ENCODE results near the gene LTO1. TPM values are rescaled to one million over a fixed set of nuclear protein-coding genes. Genes with fewer than 3 reads are reported as not detected.

LTO1 gene
- total RNA-seq, 2 donors from 2014 or later = 23.2 to 32.2 TPM

DNA sequence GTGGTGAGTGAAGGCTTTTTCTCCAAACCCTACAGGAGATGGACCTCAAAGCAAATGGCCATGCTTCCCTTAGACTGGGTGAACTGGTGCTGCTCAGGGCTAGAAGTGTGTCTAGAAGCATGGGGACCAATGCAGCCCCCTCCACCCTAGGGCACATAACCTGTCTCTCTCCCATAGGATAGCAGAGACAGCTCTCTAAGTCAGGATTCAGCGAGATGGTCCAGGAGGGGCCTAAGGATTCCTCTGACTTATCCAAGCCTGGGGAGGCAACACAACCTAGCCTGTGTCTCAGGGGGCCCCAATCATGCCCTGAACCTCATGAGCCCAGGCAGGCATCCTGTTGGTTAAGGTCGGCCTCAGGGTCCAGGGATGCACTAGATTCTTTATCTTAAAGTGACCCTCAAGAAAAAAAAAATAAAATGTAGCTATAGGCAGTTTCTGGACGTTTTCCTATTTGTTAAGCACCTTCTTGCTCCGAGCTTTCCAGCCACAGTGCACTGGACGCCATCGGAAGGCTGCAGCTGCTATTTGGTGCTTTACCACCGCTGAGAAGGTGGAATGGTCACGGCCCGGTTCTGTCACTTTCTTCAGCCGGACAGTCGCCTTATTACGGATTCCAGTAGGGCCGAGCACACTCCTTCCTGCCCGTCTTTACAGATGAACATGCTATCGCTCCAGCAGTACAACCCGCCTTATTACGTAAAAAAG, 39.2 kb downstream of the LTO1 start:
- TF ChIP-seq, protein P1, sequence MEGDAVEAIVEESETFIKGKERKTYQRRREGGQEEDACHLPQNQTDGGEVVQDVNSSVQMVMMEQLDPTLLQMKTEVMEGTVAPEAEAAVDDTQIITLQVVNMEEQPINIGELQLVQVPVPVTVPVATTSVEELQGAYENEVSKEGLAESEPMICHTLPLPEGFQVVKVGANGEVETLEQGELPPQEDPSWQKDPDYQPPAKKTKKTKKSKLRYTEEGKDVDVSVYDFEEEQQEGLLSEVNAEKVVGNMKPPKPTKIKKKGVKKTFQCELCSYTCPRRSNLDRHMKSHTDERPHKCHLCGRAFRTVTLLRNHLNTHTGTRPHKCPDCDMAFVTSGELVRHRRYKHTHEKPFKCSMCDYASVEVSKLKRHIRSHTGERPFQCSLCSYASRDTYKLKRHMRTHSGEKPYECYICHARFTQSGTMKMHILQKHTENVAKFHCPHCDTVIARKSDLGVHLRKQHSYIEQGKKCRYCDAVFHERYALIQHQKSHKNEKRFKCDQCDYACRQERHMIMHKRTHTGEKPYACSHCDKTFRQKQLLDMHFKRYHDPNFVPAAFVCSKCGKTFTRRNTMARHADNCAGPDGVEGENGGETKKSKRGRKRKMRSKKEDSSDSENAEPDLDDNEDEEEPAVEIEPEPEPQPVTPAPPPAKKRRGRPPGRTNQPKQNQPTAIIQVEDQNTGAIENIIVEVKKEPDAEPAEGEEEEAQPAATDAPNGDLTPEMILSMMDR (conservative IDR thresholded peaks at IDR 0.05) = no peak
- Mint-ChIP-seq H3K36me3 (ENCODE audit: low read depth) (no peaks in the 10 kb centered on the region), H3K27ac (peak overlapping the region; percentile 58), H3K27me3 (ENCODE audit: insufficient read depth) (peaks cover 7% of the 10 kb centered on the region), H3K4me3 (peak overlapping the region; percentile 93), H3K9me3 (no peaks in the 10 kb centered on the region), H3K4me1 (peaks cover 22% of the 10 kb centered on the region)
- Histone ChIP-seq H3K9me3 (ENCODE audit: control insufficient read depth, low read length) (no peaks in the 10 kb centered on the region), H3K4me1 (ENCODE audit: control insufficient read depth, insufficient read depth, low read length) (peaks cover 11% of the 10 kb centered on the region), H3K27me3 (ENCODE audit: control insufficient read depth, insufficient read depth, low read length, poor library complexity, severe bottlenecking) (peaks cover 27% of the 10 kb centered on the region), H3K36me3 (ENCODE audit: control insufficient read depth, insufficient read depth, low read length) (no peaks in the 10 kb centered on the region), H3K9ac (ENCODE audit: extremely low read depth, low read length, poor library complexity, severe bottlenecking) (no peak overlapping the region), H3K27ac (ENCODE audit: low read depth, low read length) (no peak overlapping the region), H3K4me3 (ENCODE audit: low read length) (peak overlapping the region; percentile 79)
- DNase-seq = peak; percentile 53
- WGBS, 2 experiments (ENCODE audit: insufficient coverage in 1 of 2, insufficient read length in 1 of 2) = 26 to 39% methylated on average over 17 of the region's 17 CpGs

DNA sequence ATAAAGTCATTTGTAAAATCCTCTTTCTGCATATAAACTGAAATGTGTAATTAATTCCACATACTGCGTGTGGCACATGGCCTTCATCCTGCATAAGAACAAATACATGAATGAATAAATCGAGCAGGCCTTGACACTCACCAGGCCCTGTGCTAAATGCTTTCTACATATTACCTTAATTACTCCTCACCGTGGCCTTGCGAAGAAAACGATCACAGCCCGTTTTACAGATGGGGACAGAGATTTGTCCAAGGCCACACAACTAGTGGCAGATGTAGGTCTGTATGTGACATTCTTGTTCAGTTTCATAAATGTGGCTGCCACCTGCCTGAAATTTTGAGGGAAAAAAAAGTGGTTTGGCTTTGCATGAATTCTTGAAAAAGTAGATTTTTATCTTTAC, 40.0 kb downstream of the LTO1 start:
- H3K9ac ChIP-seq (ENCODE audit: extremely low read depth, low read length, poor library complexity, severe bottlenecking) = no peak overlapping the region
- Mint-ChIP-seq H3K27me3 (ENCODE audit: insufficient read depth) (peaks cover 7% of the 10 kb centered on the region), H3K4me1 (peaks cover 19% of the 10 kb centered on the region), H3K9me3 (peaks cover 2% of the 10 kb centered on the region), H3K36me3 (ENCODE audit: low read depth) (no peaks in the 10 kb centered on the region), H3K4me3 (no peak overlapping the region), H3K27ac (no peak overlapping the region)
- no peak overlapping the region for H3K27ac ChIP-seq (ENCODE audit: low read depth, low read length)
- H3K36me3 ChIP-seq (ENCODE audit: control insufficient read depth, insufficient read depth, low read length) = no peaks in the 10 kb centered on the region
- peaks cover 2% of the 10 kb centered on the region for H3K9me3 ChIP-seq (ENCODE audit: control insufficient read depth, low read length)
- peaks cover 6% of the 10 kb centered on the region for H3K4me1 ChIP-seq (ENCODE audit: control insufficient read depth, insufficient read depth, low read length)
- peaks cover 22% of the 10 kb centered on the region for H3K27me3 ChIP-seq (ENCODE audit: control insufficient read depth, insufficient read depth, low read length, poor library complexity, severe bottlenecking)
- WGBS, 2 experiments (ENCODE audit: insufficient coverage in 1 of 2, insufficient read length in 1 of 2) = 91 to 93% methylated on average over 5 to 6 of the region's 6 CpGs
- TF ChIP-seq, protein P1 (conservative IDR thresholded peaks at IDR 0.05) = no peak
- DNase-seq = peak; percentile 33
- no peak overlapping the region for H3K4me3 ChIP-seq (ENCODE audit: low read length)

GRCh38 chr11:69634590-69634989, 40.6 kb downstream of the LTO1 start:
- peaks cover 9% of the 10 kb centered on the region for H3K27me3 Mint-ChIP-seq (ENCODE audit: insufficient read depth)
- H3K27ac Mint-ChIP-seq = peak overlapping the region; percentile 15

More at GRCh38 chr11:69634590-69634989, 40.6 kb downstream of the LTO1 start:
- Histone ChIP-seq H3K27me3 (ENCODE audit: control insufficient read depth, insufficient read depth, low read length, poor library complexity, severe bottlenecking) (peaks cover 16% of the 10 kb centered on the region), H3K36me3 (ENCODE audit: control insufficient read depth, insufficient read depth, low read length) (no peaks in the 10 kb centered on the region), H3K27ac (ENCODE audit: low read depth, low read length) (no peak overlapping the region), H3K4me1 (ENCODE audit: control insufficient read depth, insufficient read depth, low read length) (peaks cover 6% of the 10 kb centered on the region), H3K9me3 (ENCODE audit: control insufficient read depth, low read length) (peaks cover 8% of the 10 kb centered on the region), H3K9ac (ENCODE audit: extremely low read depth, low read length, poor library complexity, severe bottlenecking) (no peak overlapping the region), H3K4me3 (ENCODE audit: low read length) (no peak overlapping the region)
- peaks cover under 1% of the 10 kb centered on the region for H3K36me3 Mint-ChIP-seq (ENCODE audit: low read depth)
- 77 to 78% methylated on average over 3 to 7 of the region's 7 CpGs for WGBS, 2 experiments (ENCODE audit: insufficient coverage in 1 of 2, insufficient read length in 1 of 2)
- TF ChIP-seq, protein P1 (conservative IDR thresholded peaks at IDR 0.05) = no peak
- H3K9me3 Mint-ChIP-seq = peaks cover 8% of the 10 kb centered on the region
- H3K4me3 Mint-ChIP-seq = no peak overlapping the region
- H3K4me1 Mint-ChIP-seq = peaks cover 17% of the 10 kb centered on the region
- DNase-seq = peak; percentile 56
